Neural progenitor cell (in vitro differentiated cells): ENCODE data around the gene DNAI2.

Experiments used
- CTCF ChIP-seq: fragments of 200-600 bp; sonication (generic); IDR thresholded peaks from 2 replicates; pipeline ENCODE4 v1.5.1; 2017; ENCODE audit warnings: antibody characterized with exemption, mild to moderate bottlenecking
- EZH2 ChIP-seq: fragments of 200-600 bp; sonication (generic); IDR thresholded peaks from 2 replicates; pipeline ENCODE4 v1.6.1; 2017; ENCODE audit warnings: antibody characterized with exemption, mild to moderate bottlenecking, moderate library complexity
- EZH2phosphoT487 ChIP-seq: fragments of 200-600 bp; sonication (generic); IDR thresholded peaks from 2 replicates; pipeline ENCODE4 v1.6.1; 2017; ENCODE audit warnings: antibody characterized with exemption

DNA sequence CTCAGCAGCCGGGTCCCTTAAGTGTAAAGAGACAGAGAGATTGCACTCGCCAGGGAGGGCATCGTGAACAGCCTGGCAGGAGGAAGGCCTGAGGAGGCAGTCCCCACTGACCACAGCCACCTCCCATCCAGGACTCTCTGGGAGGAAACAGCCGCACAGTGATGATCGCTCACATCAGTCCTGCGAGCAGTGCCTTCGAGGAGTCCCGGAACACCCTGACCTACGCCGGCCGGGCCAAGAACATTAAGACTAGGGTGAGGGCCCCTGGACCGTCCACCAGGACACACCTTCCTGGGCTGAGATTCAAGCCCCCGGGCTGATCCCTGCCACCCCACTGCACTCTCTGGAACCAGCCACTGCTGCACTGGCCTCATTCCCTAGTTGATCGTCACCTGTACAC lies 73.6 kb downstream of the DNAI2 start:
- TF ChIP-seq CTCF (no peak), EZH2phosphoT487 (no peak), EZH2 (no peak)
